IMR-90 (cell line): ENCODE data around the gene DRICH1. TPM values are rescaled to one million over a fixed set of nuclear protein-coding genes. Genes with fewer than 3 reads are reported as not detected.

ENCODE experiments used
- ATAC-seq: fragments of 200-7000 bp; cut with Tn5 transposase; 2 replicates; pipeline ENCODE4 v1.9.1; 2020; ENCODE audit warnings: low read depth, mild to moderate bottlenecking, moderate library complexity
- BruUV-seq: library from RNA; stranded (reverse); fragments of 400-500 nt; replicated peaks from 2 replicates; lab custom pipeline; 2021; lab: Mats Ljungman, UMichigan
- CTCF ChIA-PET: fragments of 300-600 bp; formaldehyde crosslinking; extraction: SDS; loops from one replicate; lab custom pipeline; 2021; ENCODE audit warnings: antibody characterized with exemption; lab: Yijun Ruan, JAX
- POLR2A ChIA-PET: fragments of 300-600 bp; sonication (Branson Sonifier 250); formaldehyde crosslinking; loops from one replicate; lab custom pipeline; 2022; ENCODE audit warnings: antibody characterized with exemption; ENCODE audit not compliant: unreplicated experiment; lab: Charles Lee
- DNase-seq: peaks from one replicate; pipeline ENCODE4 v3.0.0; 2013
- H2AFZ ChIP-seq: replicated peaks from 2 replicates; pipeline ENCODE3; 2013; ENCODE audit warnings: low read length, mild to moderate bottlenecking; ENCODE audit not compliant: poor library complexity
- H2AK5ac ChIP-seq: 2 replicates; pipeline ENCODE4 v1.6.1; 2013; ENCODE audit warnings: low read depth, low read length, inconsistent platforms
- H2AK9ac ChIP-seq: replicated peaks from 2 replicates; pipeline ENCODE3; 2013; ENCODE audit warnings: mild to moderate bottlenecking, low read depth, low read length, moderate library complexity; ENCODE audit not compliant: poor library complexity
- H2BK120ac ChIP-seq: 2 replicates; pipeline ENCODE4 v1.6.1; 2013; ENCODE audit warnings: low read depth, low read length, inconsistent platforms
- H2BK15ac ChIP-seq: 3 replicates; pipeline ENCODE4 v1.6.1; 2013; ENCODE audit warnings: low read depth, low read length, inconsistent platforms
- H2BK20ac ChIP-seq: 2 replicates; pipeline ENCODE4 v1.6.1; 2013; ENCODE audit warnings: low read depth, mild to moderate bottlenecking, inconsistent platforms, low read length, moderate library complexity
- H2BK5ac ChIP-seq: 2 replicates; pipeline ENCODE4 v1.6.1; 2013; ENCODE audit warnings: mild to moderate bottlenecking, low read depth, low read length, inconsistent platforms; ENCODE audit not compliant: poor library complexity, severe bottlenecking
- H3K14ac ChIP-seq: replicated peaks from 2 replicates; pipeline ENCODE4 v1.6.1; 2013; ENCODE audit warnings: low read depth, low read length, inconsistent platforms
- H3K18ac ChIP-seq: 2 replicates; pipeline ENCODE4 v1.6.1; 2013; ENCODE audit warnings: low read depth, low read length, control low read depth
- H3K23ac ChIP-seq: 2 replicates; pipeline ENCODE4 v1.6.1; 2013; ENCODE audit warnings: low read depth, low read length, inconsistent platforms
- H3K27ac ChIP-seq: 2 replicates; pipeline ENCODE4 v1.5.1; 2013; ENCODE audit warnings: mild to moderate bottlenecking, control low read depth, low read length; ENCODE audit not compliant: insufficient read depth
- H3K27me3 ChIP-seq: 2 replicates; pipeline ENCODE4 v1.6.1; 2013; ENCODE audit warnings: low read length; ENCODE audit not compliant: control insufficient read depth, insufficient read depth
- H3K36me3 ChIP-seq: 2 replicates; pipeline ENCODE4 v1.6.1; 2013; ENCODE audit warnings: low read length, mixed read lengths; ENCODE audit not compliant: control insufficient read depth, insufficient read depth
- H3K4ac ChIP-seq: 2 replicates; pipeline ENCODE4 v1.6.1; 2013; ENCODE audit warnings: low read depth, low read length, inconsistent platforms
- H3K4me1 ChIP-seq: 2 replicates; pipeline ENCODE4 v1.6.1; 2013; ENCODE audit warnings: low read length, mixed read lengths; ENCODE audit not compliant: control insufficient read depth, insufficient read depth
- H3K4me2 ChIP-seq: 2 replicates; pipeline ENCODE4 v1.6.1; 2013; ENCODE audit warnings: low read depth, mild to moderate bottlenecking, control low read depth, low read length, moderate library complexity
- H3K4me3 ChIP-seq: 2 replicates; pipeline ENCODE4 v1.5.1; 2013; ENCODE audit warnings: low read depth, mild to moderate bottlenecking, control low read depth, low read length, moderate library complexity; ENCODE audit not compliant: insufficient read depth
- H3K56ac ChIP-seq: 2 replicates; pipeline ENCODE4 v1.6.1; 2013; ENCODE audit warnings: low read length, inconsistent platforms; ENCODE audit not compliant: insufficient read depth; ENCODE audit errors: extremely low read depth
- H3K79me1 ChIP-seq, 2 experiments: 2 replicates each; pipeline ENCODE4 v1.6.1; 2013; ENCODE audit warnings: low read length in 2 of 2, inconsistent platforms in 1 of 2, low read depth in 1 of 2
- H3K9ac ChIP-seq: 2 replicates; pipeline ENCODE4 v1.6.1; 2013; ENCODE audit warnings: low read depth, low read length, control low read depth
- H3K9me1 ChIP-seq: 2 replicates; pipeline ENCODE4 v1.6.1; 2013; ENCODE audit warnings: low read length, inconsistent platforms; ENCODE audit not compliant: insufficient read depth
- H3K9me3 ChIP-seq: 2 replicates; pipeline ENCODE4 v1.6.1; 2013; ENCODE audit warnings: low read length; ENCODE audit not compliant: control insufficient read depth, insufficient read depth
- H4K20me1 ChIP-seq: 2 replicates; pipeline ENCODE4 v1.6.1; 2013; ENCODE audit warnings: low read length, inconsistent platforms; ENCODE audit not compliant: insufficient read depth
- H4K5ac ChIP-seq: 2 replicates; pipeline ENCODE4 v1.6.1; 2013; ENCODE audit warnings: mild to moderate bottlenecking, low read depth, low read length, control low read depth
- H4K8ac ChIP-seq, 2 experiments: 2 replicates each; pipeline ENCODE4 v1.6.1; 2013; ENCODE audit warnings: low read depth in 2 of 2, low read length in 2 of 2, control low read depth in 1 of 2, inconsistent platforms in 1 of 2
- H4K91ac ChIP-seq: 2 replicates; pipeline ENCODE4 v1.6.1; 2013; ENCODE audit warnings: low read depth, low read length, inconsistent platforms; ENCODE audit not compliant: insufficient read depth
- CHD1 ChIP-seq: IDR thresholded peaks from 2 replicates; pipeline ENCODE4 v1.6.1; 2012; ENCODE audit warnings: low read depth, low read length, improper control_type of control experiment
- FOS ChIP-seq: fragments of 150-350 bp; IDR thresholded peaks from 2 replicates; pipeline ENCODE4 v1.6.1; 2016; ENCODE audit warnings: low read depth, low read length
- MAZ ChIP-seq: IDR thresholded peaks from 2 replicates; pipeline ENCODE4 v1.6.1; 2012; ENCODE audit warnings: low read depth, mild to moderate bottlenecking, low read length, improper control_type of control experiment, moderate library complexity, borderline replicate concordance
- RAD21 ChIP-seq: IDR thresholded peaks from 2 replicates; pipeline ENCODE4 v1.6.1; 2012; ENCODE audit warnings: low read length, improper control_type of control experiment
- WGBS, 2 experiments: methylation state at CpG; one replicate each; pipeline versions ENCODE4 v1.1.5 to v1.1.7; 2013; ENCODE audit warnings: missing lambda C conversion rate in 2 of 2; ENCODE audit not compliant: insufficient read length in 1 of 2; ENCODE audit errors: extremely low coverage in 2 of 2; 5-methylcytosine and 5-hydroxymethylcytosine counted together
- dilution Hi-C: fragments of 300-500 bp; cut with HindIII; formaldehyde crosslinking; loops from one replicate; pipeline ENCODE4 v1.14.3; 2018; ENCODE audit warnings: low sequenced_read_pairs; ENCODE audit not compliant: unreplicated experiment
- in situ Hi-C: fragments of 300-500 bp; cut with MboI; formaldehyde crosslinking; loops from 3 replicates; pipeline ENCODE4 v1.14.3; 2019; ENCODE audit warnings: low sequenced_read_pairs, inconsistent platforms, mixed read lengths
- intact Hi-C: fragments of 100-400 bp; cut with micrococcal nuclease; formaldehyde crosslinking; loops from 2 replicates; pipeline ENCODE4 v1.10.0; 2022
- polyA plus RNA-seq, 3 experiments: library from polyadenylated mRNA; depleted of rRNA; stranded (reverse); fragments of >200 nt; gene quantifications; 2 replicates each; pipeline ENCODE4 v1.2.3, GENCODE V29; 2012; ENCODE audit warnings: low replicate concordance in 1 of 3
- total RNA-seq: library from RNA; depleted of rRNA; stranded (reverse); fragments of >200 nt; gene quantifications from 2 replicates; pipeline ENCODE4 v1.2.3, GENCODE V29; 2012

DRICH1 gene
- total and polyA plus RNA-seq, 2 of the 4 experiments (the other 2 are of a cell fraction), result 0.14 TPM; not detected in 1

DNA sequence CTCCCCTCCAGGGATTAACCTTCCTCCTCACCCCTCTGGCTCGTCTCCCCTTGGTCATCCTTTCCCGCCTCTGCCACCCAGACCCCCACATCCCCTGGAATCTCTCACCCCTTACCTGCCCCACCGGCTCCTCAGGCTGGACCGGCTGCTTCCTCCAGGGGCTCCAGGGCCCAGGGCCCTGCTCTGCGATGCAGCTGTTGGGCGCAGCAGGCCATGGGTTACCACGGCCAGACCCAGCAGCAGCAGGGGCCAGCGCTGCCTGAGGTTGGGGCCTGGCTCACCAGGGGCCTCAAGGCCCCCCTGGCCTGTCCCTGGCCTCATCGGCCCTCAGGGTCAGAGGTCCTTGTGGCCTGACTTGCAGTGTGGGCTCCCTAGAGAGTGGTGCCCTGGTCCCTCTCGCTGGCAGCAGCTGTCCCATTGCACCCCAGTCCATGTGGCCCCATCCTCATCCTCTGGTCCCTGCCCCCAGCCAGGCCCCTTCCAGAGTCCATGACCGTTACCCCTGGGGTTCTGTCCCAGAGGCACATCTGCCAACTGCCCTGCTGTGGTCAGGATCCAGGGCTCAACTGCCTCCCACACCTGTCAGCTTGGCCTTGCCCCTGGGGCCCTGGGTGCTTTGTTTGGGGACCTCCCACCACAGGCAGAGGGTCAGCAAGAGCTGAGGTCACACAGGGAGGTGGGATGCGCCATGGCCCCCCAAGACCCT, 52.1 kb downstream of the DRICH1 start, which contains the start of gene IGLL1:
Gene IGLL1 (minus strand): TSS at position 421 of the 706 bp plus-strand sequence. CDS start 100 bp downstream, at position 321.
- no peak within 1 kb of the TSS for H3K18ac ChIP-seq
- no peak within 1 kb of the TSS for H3K4ac ChIP-seq
- H2BK5ac ChIP-seq, result no peak within 1 kb of the TSS
- TF ChIP-seq RAD21 (no peak), FOS (no peak), CHD1 (no peak), MAZ (no peak)
- ChIA-PET CTCF (no interaction called here), POLR2A (no interaction called here)
- ATAC-seq (no peak), DNase-seq (no peak)
- intact Hi-C loops, result no loop called here
- dilution Hi-C loops, result no loop called here
- no peaks in the 10 kb centered on the region for H3K36me3 ChIP-seq
- H4K5ac ChIP-seq, result no peak within 1 kb of the TSS
- in situ Hi-C loops, result no loop called here
- no TSS peak for BruUV-seq
- H2AK9ac ChIP-seq, result no peak within 1 kb of the TSS
- H3K4me2 ChIP-seq, result no peak within 1 kb of the TSS
- no peak within 1 kb of the TSS for H3K9ac ChIP-seq
- H4K20me1 ChIP-seq, result no peaks in the 10 kb centered on the region
- 33% methylated on average over 6 of the region's 12 CpGs; no CpG with 5 or more reads in 1 of the 2 experiments for WGBS, 2 experiments
- no peak within 1 kb of the TSS for H3K27ac ChIP-seq
- no peak within 1 kb of the TSS for H2BK120ac ChIP-seq
- H3K9me3 ChIP-seq, result no peaks in the 10 kb centered on the region
- H3K9me1 ChIP-seq, result no peaks in the 10 kb centered on the region
- no peak within 1 kb of the TSS for H2AFZ ChIP-seq
- no peak within 1 kb of the TSS for H2AK5ac ChIP-seq
- H3K27me3 ChIP-seq, result peaks cover 20% of the 10 kb centered on the region
- no peaks in the 10 kb centered on the region for H3K79me1 ChIP-seq
- no peak within 1 kb of the TSS for H2BK15ac ChIP-seq
- no peaks in the 10 kb centered on the region for H3K4me1 ChIP-seq
- H2BK20ac ChIP-seq, result no peak within 1 kb of the TSS
- no peak within 1 kb of the TSS for H4K91ac ChIP-seq
- no peak within 1 kb of the TSS for H4K8ac ChIP-seq
- no peak within 1 kb of the TSS; the same call in 1 of the 2 replicates for H3K23ac ChIP-seq
- no peak within 1 kb of the TSS for H3K56ac ChIP-seq
- H3K14ac ChIP-seq, result no peak within 1 kb of the TSS
- no peak within 1 kb of the TSS for H3K4me3 ChIP-seq
